Liver (tissue), 9 donors: ENCODE data around the gene TM9SF1. TPM values are rescaled to one million over a fixed set of nuclear protein-coding genes. Genes with fewer than 3 reads are reported as not detected.
A peak's percentile ranks its signal among the peaks of the same experiment; 100 is the strongest.

Experiments used
- DNase-seq: peaks from one replicate; pipeline ENCODE4 v3.0.0-alpha.2; 2017; ENCODE audit warnings: low spot score
- H3K27ac ChIP-seq, 2 donors: one replicate each; pipeline ENCODE4 v1.7.0; 2013; ENCODE audit warnings: inconsistent platforms in 2 of 2, low read length in 2 of 2, control low read depth in 1 of 2, low read depth in 1 of 2, mild to moderate bottlenecking in 1 of 2
- H3K27me3 ChIP-seq, 4 donors: one replicate each; pipeline versions ENCODE4 v1.6.1 to v1.7.0; 2013; ENCODE audit warnings: low read length in 3 of 4, inconsistent platforms in 1 of 4, mild to moderate bottlenecking in 1 of 4, moderate library complexity in 1 of 4; ENCODE audit not compliant: control insufficient read depth in 4 of 4, insufficient read depth in 4 of 4
- H3K36me3 ChIP-seq, 4 donors: one replicate each; pipeline versions ENCODE4 v1.6.1 to v1.7.0; 2013; ENCODE audit warnings: low read length in 3 of 4, mild to moderate bottlenecking in 3 of 4, low read depth in 1 of 4, moderate library complexity in 1 of 4; ENCODE audit not compliant: control insufficient read depth in 4 of 4, insufficient read depth in 3 of 4
- H3K4me1 ChIP-seq, 4 donors: one replicate each; pipeline versions ENCODE4 v1.6.1 to v1.7.0; 2013; ENCODE audit warnings: low read length in 3 of 4, mild to moderate bottlenecking in 3 of 4, moderate library complexity in 1 of 4; ENCODE audit not compliant: control insufficient read depth in 4 of 4, insufficient read depth in 4 of 4
- H3K4me3 ChIP-seq, 3 donors: one replicate each; pipeline versions ENCODE4 v1.6.1 to v1.7.0; 2013; ENCODE audit warnings: low read length in 3 of 3, control low read depth in 1 of 3, low read depth in 1 of 3, mild to moderate bottlenecking in 1 of 3
- H3K9ac ChIP-seq, 2 donors: one replicate each; pipeline ENCODE4 v1.7.0; 2013; ENCODE audit warnings: low read length in 2 of 2, mild to moderate bottlenecking in 2 of 2, moderate library complexity in 2 of 2, control low read depth in 1 of 2, low read depth in 1 of 2
- H3K9me3 ChIP-seq, 4 donors: one replicate each; pipeline versions ENCODE4 v1.6.1 to v1.7.0; 2013; ENCODE audit warnings: low read length in 3 of 4; ENCODE audit not compliant: control insufficient read depth in 4 of 4
- EGR1 ChIP-seq, 2 donors: IDR thresholded peaks; 2 replicates each; pipeline ENCODE4 v1.6.1; 2016 to 2018; ENCODE audit warnings: antibody characterized with exemption in 2 of 2, low read depth in 2 of 2
- FOXA1 ChIP-seq: IDR thresholded peaks from 2 replicates; pipeline ENCODE4 v1.6.1; 2016; ENCODE audit warnings: antibody characterized with exemption
- FOXA2 ChIP-seq: IDR thresholded peaks from 2 replicates; pipeline ENCODE4 v1.6.1; 2016; ENCODE audit warnings: antibody characterized with exemption
- GABPA ChIP-seq, 2 donors: IDR thresholded peaks in 1 of 2; conservative IDR thresholded peaks in 1 of 2; 2 replicates each; pipeline ENCODE4 v1.6.1; 2016; ENCODE audit warnings: antibody characterized with exemption in 2 of 2, mild to moderate bottlenecking in 1 of 2, moderate library complexity in 1 of 2
- HNF4A ChIP-seq, 2 donors: conservative IDR thresholded peaks; 2 replicates each; pipeline ENCODE4 v1.6.1; 2016; ENCODE audit warnings: antibody characterized with exemption in 2 of 2, mild to moderate bottlenecking in 2 of 2
- HNF4G ChIP-seq: IDR thresholded peaks from 2 replicates; pipeline ENCODE4 v1.6.1; 2016; ENCODE audit warnings: antibody characterized with exemption
- JUND ChIP-seq, 2 donors: IDR thresholded peaks; 2 replicates each; pipeline ENCODE4 v1.6.1; 2016; ENCODE audit warnings: antibody characterized with exemption in 2 of 2
- NR2F2 ChIP-seq: IDR thresholded peaks from 2 replicates; pipeline ENCODE4 v1.6.1; 2016; ENCODE audit warnings: antibody characterized with exemption
- RAD21 ChIP-seq, 2 donors: IDR thresholded peaks; 2 replicates each; pipeline ENCODE4 v1.6.1; 2016; ENCODE audit warnings: antibody characterized with exemption in 2 of 2, mild to moderate bottlenecking in 2 of 2
- RXRA ChIP-seq, 2 donors: IDR thresholded peaks; 2 replicates each; pipeline ENCODE4 v1.6.1; 2017 to 2018; ENCODE audit warnings: antibody characterized with exemption in 2 of 2, mild to moderate bottlenecking in 1 of 2
- SP1 ChIP-seq: IDR thresholded peaks from 2 replicates; pipeline ENCODE4 v1.6.1; 2018; ENCODE audit warnings: antibody characterized with exemption, mild to moderate bottlenecking
- TAF1 ChIP-seq: conservative IDR thresholded peaks from 2 replicates; pipeline ENCODE4 v1.6.1; 2016; ENCODE audit warnings: antibody characterized with exemption, mild to moderate bottlenecking
- YY1 ChIP-seq: IDR thresholded peaks from 2 replicates; pipeline ENCODE4 v1.6.1; 2016; ENCODE audit warnings: antibody characterized with exemption, mild to moderate bottlenecking
- WGBS: extraction: QIAGEN DNeasy Blood & Tissue Kit; methylation state at CpG from one replicate; pipeline ENCODE4 v1.1.7; 2013; 5-methylcytosine and 5-hydroxymethylcytosine counted together
- polyA plus RNA-seq, 2 donors: library from polyadenylated mRNA; stranded (reverse) in 1 of 2; unstranded in 1 of 2; fragments of 200-250 nt in 1 of 2; fragments of >200 nt in 1 of 2; fragmentation: Nextera tagmentation in 1 of 2; extraction: Ambion mirVana in 1 of 2; gene quantifications; one replicate each; pipeline versions ENCODE4 v1.2.1 to v1.2.3, GENCODE V29; 2013 to 2015
- total RNA-seq, 2 donors: library from RNA; depleted of rRNA; stranded (reverse); fragments of >200 nt; gene quantifications; one replicate each; pipeline ENCODE4 v1.2.3, GENCODE V29; 2014
- TF ChIP-seq, protein P1 (sequence below): IDR thresholded peaks from 2 replicates; pipeline ENCODE4 v1.6.1; 2016; ENCODE audit warnings: antibody characterized with exemption
- TF ChIP-seq, protein P2 (sequence below): IDR thresholded peaks from 2 replicates; pipeline ENCODE4 v1.6.1; 2016; ENCODE audit warnings: antibody characterized with exemption, mild to moderate bottlenecking
- TF ChIP-seq, protein P3 (sequence below): IDR thresholded peaks from 2 replicates; pipeline ENCODE4 v1.6.1; 2016; ENCODE audit warnings: antibody characterized with exemption
- TF ChIP-seq, protein P4 (sequence below): IDR thresholded peaks from 2 replicates; pipeline ENCODE4 v1.6.1; 2016; ENCODE audit warnings: antibody characterized with exemption
- donor health status: healthy.
- donor health status: healthy.
- donor health status: healthy.
- donor health status: healthy.
- donor health status: healthy.

Gene TM9SF1
- total and polyA plus RNA-seq, 4 donors: 27.5 to 76.2 (median 38.5) TPM

DNA sequence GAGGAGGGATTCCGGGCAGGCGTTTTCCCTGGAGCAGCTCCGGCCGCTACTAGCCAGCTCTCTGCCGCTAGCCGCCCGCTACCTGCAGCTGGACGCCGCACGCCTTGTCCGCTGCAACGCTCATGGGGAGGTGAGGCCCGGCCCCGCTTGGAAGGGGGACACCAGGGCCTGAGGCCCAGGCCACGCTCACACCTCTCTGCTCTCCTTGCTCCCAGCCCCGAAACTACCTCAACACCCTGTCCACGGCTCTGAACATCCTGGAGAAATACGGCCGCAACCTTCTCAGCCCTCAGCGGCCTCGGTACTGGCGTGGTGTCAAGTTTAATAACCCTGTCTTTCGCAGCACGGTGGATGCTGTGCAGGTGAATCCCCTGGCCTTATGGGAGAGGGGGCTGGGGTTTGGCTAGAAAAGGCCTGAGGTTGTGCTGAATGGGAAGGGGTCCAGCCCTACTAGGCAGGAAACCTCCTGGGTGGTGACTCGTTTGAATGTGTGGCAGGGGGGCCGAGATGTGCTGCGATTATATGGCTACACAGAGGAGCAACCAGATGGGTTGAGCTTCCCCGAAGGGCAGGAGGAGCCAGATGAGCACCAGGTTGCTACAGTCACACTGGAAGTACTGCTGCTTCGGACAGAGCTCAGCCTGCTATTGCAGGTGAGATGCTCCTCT lies 47.3 kb downstream of the TM9SF1 start:
- peak overlapping the region; percentile 89 to 91 for H3K27ac ChIP-seq
- no peaks in the 10 kb centered on the region for H3K9me3 ChIP-seq
- no peaks in the 10 kb centered on the region for H3K27me3 ChIP-seq
- peaks cover 5 to 43% (median 34%) of the 10 kb centered on the region in 4 donors for H3K36me3 ChIP-seq
- TF ChIP-seq, protein P1, sequence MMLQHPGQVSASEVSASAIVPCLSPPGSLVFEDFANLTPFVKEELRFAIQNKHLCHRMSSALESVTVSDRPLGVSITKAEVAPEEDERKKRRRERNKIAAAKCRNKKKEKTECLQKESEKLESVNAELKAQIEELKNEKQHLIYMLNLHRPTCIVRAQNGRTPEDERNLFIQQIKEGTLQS: no peak
- no peak for TF ChIP-seq GABPA (IDR thresholded peaks at IDR 0.05 in 1 of 2, conservative IDR thresholded peaks at IDR 0.05 in 1 of 2)
- no peak for TF ChIP-seq YY1
- TF ChIP-seq, protein P2, sequence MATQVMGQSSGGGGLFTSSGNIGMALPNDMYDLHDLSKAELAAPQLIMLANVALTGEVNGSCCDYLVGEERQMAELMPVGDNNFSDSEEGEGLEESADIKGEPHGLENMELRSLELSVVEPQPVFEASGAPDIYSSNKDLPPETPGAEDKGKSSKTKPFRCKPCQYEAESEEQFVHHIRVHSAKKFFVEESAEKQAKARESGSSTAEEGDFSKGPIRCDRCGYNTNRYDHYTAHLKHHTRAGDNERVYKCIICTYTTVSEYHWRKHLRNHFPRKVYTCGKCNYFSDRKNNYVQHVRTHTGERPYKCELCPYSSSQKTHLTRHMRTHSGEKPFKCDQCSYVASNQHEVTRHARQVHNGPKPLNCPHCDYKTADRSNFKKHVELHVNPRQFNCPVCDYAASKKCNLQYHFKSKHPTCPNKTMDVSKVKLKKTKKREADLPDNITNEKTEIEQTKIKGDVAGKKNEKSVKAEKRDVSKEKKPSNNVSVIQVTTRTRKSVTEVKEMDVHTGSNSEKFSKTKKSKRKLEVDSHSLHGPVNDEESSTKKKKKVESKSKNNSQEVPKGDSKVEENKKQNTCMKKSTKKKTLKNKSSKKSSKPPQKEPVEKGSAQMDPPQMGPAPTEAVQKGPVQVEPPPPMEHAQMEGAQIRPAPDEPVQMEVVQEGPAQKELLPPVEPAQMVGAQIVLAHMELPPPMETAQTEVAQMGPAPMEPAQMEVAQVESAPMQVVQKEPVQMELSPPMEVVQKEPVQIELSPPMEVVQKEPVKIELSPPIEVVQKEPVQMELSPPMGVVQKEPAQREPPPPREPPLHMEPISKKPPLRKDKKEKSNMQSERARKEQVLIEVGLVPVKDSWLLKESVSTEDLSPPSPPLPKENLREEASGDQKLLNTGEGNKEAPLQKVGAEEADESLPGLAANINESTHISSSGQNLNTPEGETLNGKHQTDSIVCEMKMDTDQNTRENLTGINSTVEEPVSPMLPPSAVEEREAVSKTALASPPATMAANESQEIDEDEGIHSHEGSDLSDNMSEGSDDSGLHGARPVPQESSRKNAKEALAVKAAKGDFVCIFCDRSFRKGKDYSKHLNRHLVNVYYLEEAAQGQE: no peak
- TF ChIP-seq, protein P3, sequence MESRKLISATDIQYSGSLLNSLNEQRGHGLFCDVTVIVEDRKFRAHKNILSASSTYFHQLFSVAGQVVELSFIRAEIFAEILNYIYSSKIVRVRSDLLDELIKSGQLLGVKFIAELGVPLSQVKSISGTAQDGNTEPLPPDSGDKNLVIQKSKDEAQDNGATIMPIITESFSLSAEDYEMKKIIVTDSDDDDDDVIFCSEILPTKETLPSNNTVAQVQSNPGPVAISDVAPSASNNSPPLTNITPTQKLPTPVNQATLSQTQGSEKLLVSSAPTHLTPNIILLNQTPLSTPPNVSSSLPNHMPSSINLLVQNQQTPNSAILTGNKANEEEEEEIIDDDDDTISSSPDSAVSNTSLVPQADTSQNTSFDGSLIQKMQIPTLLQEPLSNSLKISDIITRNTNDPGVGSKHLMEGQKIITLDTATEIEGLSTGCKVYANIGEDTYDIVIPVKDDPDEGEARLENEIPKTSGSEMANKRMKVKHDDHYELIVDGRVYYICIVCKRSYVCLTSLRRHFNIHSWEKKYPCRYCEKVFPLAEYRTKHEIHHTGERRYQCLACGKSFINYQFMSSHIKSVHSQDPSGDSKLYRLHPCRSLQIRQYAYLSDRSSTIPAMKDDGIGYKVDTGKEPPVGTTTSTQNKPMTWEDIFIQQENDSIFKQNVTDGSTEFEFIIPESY: no peak
- no peak for TF ChIP-seq FOXA1
- TF ChIP-seq HNF4G: no peak
- TF ChIP-seq, protein P4, sequence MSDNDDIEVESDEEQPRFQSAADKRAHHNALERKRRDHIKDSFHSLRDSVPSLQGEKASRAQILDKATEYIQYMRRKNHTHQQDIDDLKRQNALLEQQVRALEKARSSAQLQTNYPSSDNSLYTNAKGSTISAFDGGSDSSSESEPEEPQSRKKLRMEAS: no peak
- peak overlapping the region; percentile 87 to 97 (median 93) for H3K4me3 ChIP-seq
- no peak for DNase-seq
- peaks cover 3 to 35% (median 21%) of the 10 kb centered on the region in 4 donors for H3K4me1 ChIP-seq
- WGBS: 6% methylated on average over 29 of the region's 29 CpGs
- peak overlapping the region; percentile 57 to 79 for H3K9ac ChIP-seq

DNA sequence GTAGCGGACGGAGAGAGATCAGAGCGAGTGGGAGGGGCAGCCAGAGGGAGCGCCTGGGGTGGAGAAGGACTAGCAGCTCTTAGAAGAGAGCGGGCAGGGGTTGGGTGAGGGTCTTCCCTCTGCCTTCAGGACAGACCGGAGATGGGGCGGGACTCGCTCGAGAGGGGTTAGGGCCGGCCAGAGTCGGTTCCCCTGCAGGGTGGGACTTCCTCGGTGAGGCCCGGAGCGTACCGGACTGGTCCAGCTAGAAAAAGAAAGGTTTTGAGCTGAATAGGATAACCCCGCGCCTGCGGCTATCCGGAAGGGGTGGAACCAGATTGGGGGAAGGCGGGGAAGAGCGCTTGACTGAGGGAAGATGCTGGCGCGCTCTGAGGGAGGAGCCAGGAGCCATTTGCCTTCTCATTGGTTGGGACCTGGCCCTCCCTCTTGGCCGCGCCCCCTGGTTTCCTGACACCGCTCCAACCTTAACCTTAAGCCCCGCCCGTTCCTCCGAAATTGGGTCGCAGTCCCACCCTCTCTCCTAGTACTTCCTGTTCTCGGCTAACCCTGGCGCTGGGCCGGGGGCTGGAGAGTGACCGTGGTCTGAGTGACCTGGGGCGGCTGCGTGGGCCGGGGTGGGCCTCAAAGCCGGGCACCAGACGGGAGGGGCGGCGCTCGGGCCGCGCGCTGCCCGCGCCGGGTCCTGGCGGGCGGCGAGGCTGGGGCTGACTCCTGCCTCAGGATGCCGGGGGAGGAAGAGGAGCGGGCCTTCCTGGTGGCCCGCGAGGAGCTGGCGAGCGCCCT lies 48.1 kb downstream of the TM9SF1 start, which contains the start of gene RNF31:
TSS of gene RNF31 (plus strand) at position 521 of the 783 bp plus-strand sequence. CDS start at position 722, 201 bp downstream.
- Histone ChIP-seq H3K27ac (peak within 1 kb of the TSS; percentile 89 to 91), H3K9ac (peak within 1 kb of the TSS; percentile 57 to 79), H3K9me3 (no peaks in the 10 kb centered on the region), H3K4me3 (peak within 1 kb of the TSS; percentile 87 to 97 (median 93)), H3K36me3 (peaks cover 5 to 39% (median 34%) of the 10 kb centered on the region in 4 donors), H3K4me1 (peaks cover 3 to 37% (median 22%) of the 10 kb centered on the region in 4 donors), H3K27me3 (no peaks in the 10 kb centered on the region)
- WGBS: under 1% methylated on average over 57 of the region's 57 CpGs
- peak; percentile 96 for DNase-seq
- TF ChIP-seq, protein P1: no peak
- TF ChIP-seq HNF4A (conservative IDR thresholded peaks at IDR 0.05) (peak in 1 of 2 donors; percentile 35), NR2F2 (peak; percentile 27), YY1 (peak; percentile 10), EGR1 (IDR thresholded peaks at IDR 0.05; ENCODE audit: low read depth in 2 of 2) (peak in 1 of 2 donors; percentile 6), RXRA (IDR thresholded peaks at IDR 0.05) (peak; percentile 57 to 58), SP1 (peak; percentile 77), GABPA (IDR thresholded peaks at IDR 0.05 in 1 of 2, conservative IDR thresholded peaks at IDR 0.05 in 1 of 2) (peak; percentile 60 to 86), FOXA2 (no peak), JUND (IDR thresholded peaks at IDR 0.05) (no peak), RAD21 (IDR thresholded peaks at IDR 0.05) (peak in 1 of 2 donors; percentile 40), HNF4G (no peak), TAF1 (peak; percentile 72), FOXA1 (no peak)
- TF ChIP-seq, protein P2: no peak
- TF ChIP-seq, protein P4: no peak
